HK-2 (cell line): ENCODE measurements around the gene HTR6.
A peak's percentile ranks its signal among the peaks of the same experiment; 100 is the strongest.

Source experiments
- DNase-seq: peaks from one replicate; pipeline ENCODE4 v3.0.0-alpha.2; 2018; ENCODE audit not compliant: unreplicated experiment

The HTR6 gene

GRCh38 chr1:19688041-19688842 is 23.6 kb downstream of the HTR6 start:
- no peak for DNase-seq

DNA sequence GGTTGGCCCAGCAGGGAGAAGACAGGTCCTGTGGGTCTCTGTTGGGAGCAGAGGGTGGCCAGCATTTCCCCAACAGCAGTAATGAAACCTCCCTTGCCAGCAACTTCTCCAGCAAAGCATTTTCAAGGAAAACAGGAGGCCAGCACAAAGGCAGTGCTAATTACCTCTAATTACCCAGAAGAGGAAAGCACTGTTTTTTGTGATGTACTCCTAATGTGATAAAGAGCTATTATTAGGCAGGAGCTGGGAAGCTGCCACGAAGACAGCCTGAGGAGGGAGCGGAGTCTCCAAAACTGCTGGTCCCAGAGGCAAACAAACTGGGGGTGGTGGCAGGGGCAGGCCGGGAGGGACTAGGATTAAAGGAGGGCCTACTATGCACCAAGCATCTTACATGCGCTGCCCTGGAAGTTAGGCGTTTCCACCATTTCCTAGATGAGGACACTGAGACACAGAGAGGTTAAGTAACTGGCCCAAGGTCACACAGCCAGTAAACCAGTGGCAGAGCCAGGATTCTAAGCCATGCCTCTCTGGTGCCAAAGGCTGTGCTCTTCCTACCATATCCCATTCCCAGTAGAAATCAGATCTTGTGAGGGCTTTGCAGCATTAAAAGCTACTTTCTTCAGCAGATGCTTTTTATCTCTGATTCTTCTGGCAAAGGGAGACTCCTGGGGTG is 24.5 kb downstream of the HTR6 start:
- no peak for DNase-seq

DNA sequence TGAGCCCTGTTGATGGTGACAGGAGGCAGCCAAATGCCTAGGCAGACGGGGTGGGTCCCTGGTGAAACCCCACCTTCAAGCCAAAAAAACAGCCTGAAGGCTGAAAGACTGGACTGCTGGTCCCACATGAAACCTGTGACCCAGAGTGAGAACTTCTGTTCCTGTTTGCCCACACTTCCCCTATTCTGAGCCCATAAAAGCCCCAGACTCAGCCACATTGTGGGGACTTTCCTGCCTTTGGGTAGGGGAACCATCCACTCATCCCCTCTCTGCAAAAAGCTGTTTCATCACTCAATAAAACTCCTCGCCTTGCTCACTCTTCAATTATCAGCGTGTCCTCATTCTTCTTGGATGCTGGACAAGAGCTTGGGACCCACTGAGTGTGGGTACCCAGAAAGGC is 25.2 kb downstream of the HTR6 start:
- no peak for DNase-seq

GRCh38 chr1:19690342-19690741 is 25.7 kb downstream of the HTR6 start:
- no peak for DNase-seq

DNA sequence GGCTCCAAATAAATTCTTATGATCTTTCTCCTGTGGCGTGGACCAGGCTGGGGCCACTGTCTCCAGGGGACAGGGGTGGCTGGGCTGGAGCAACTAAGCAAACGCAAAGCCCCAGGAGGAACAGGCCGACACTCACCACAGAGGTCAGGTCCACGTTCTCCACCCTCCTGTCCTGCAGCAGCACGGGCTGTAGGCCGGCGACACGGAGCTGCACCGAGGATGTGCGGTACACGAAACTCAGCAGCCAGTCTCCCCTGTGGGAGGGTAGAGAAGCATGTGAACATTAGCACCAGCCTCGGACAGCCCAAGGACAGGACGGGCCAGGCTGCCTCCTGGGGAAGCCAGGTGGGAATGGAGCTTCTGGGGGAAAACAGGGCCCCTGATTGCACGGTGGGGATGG is 29.6 kb downstream of the HTR6 start:
- no peak for DNase-seq

- no peak for DNase-seq
Observed at GRCh38 chr1:19695772-19696171, 31.1 kb downstream of the HTR6 start.

DNA sequence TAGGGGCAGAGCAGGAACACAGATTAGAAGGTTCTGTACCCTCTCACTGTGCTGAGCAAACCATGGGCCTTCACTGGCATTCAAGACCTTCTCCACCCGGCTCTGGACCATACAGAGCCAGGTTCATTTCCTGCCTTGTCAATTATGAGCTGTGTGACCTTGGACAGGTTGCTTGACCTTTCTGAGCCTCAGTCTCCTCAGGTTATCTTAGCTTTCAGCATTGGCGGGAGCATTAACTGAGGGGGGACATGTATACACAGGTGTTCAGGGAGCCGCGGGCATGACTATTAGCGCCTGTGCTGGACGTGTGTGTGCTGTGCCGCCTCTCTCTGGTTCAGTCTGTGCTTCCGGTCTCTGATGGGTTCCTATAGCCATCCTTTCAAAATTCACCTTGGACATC is 32.1 kb downstream of the HTR6 start:
- no peak for DNase-seq

GRCh38 chr1:19698181-19698580 is 33.5 kb downstream of the HTR6 start:
- DNase-seq, result no peak

DNA sequence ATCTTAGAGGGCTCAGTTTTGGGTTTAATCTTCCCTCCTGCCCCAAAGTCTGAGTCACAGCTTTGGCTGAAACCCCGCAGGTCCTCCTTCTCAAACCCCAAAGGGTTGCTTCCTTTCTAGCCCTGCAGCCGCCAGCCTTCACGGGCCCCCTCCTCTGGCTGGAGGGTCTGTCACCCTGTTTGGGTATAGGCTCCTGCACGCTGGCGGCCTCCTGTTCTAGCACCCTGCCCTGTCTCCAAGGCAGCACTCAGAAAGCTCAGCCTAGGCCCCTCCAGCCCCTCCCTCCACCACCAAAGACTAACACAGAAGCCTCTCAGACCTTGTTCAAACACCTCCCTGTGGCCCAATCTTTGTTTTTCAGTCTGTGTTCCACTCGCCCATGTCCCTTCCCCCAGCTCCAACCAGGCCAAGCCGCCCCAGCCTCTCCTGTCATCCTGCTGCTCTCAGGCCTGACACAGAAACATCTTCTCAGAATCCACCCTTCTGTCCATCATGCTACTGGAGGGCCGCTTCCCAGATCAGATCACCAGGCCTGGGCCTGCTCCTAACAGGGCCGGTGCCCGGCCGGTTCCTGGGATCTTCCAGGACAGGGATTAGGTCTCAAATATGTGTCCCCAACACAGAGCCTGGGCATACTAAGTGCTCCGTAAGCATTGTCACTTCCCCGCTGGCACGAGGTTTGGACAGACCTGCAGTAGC is 35.6 kb downstream of the HTR6 start:
- no peak for DNase-seq

- DNase-seq, result no peak
Observed at GRCh38 chr1:19703280-19703679, 38.6 kb downstream of the HTR6 start.

DNA sequence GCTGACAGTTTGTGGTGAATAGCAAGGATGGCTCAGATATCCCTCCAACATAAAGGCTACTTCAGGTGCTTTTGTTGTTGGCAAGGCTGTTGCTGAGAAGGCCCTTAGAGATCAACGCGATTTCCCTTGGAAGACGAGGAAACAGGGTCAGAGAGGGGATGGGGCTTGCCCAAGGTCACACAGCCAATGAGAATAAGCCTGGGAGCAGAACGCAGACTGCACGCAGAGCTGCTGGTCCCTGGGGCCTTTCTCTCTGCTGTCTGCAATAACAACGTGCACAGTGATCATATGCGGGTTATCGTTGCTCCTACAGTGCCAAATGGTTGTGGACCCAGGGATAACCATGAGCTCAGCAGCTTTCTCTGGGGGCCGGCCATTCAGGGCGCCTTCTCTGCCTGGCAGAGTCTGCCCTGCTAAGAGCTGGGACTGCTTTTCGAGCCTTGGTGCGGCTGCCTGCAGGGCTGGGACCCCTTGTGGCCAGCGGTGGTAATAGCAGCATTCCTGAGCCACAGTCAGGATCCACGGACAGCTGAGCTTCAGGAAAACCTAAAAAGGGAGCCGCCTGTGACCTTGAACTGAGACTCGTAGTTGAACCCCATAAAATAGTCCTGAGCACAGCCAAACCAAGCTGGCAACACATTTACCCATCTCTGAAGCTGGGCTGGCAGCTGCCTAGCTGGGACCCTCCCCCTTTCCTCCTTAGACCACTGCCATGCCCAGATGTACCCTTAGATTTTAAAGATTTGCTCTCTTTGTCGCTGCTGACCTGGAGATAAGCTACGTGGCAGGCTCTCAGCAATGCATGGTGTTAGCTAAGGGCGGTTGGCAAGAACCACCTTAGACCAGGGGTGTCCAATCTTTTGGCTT is 39.8 kb downstream of the HTR6 start:
- DNase-seq, result peak; percentile 74

DNA sequence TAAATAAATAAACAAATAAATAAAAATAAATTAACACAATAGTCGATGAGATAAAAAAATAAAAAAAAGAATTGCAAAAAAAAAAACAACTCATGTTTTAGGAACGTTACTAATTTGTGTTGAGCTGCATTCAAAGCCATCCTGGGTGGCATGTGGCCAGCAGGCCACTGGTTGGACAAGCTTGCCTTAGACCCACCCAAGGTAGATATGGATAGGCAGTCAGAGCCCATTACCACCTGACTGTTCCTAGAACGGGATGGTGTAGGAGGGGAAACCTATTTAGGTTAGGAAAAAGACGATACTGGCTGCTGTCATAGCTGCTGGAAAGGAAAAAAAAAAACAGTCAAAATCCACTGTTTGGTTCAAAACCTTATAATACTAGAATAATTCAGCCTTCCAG is 40.8 kb downstream of the HTR6 start:
- no peak for DNase-seq

DNA sequence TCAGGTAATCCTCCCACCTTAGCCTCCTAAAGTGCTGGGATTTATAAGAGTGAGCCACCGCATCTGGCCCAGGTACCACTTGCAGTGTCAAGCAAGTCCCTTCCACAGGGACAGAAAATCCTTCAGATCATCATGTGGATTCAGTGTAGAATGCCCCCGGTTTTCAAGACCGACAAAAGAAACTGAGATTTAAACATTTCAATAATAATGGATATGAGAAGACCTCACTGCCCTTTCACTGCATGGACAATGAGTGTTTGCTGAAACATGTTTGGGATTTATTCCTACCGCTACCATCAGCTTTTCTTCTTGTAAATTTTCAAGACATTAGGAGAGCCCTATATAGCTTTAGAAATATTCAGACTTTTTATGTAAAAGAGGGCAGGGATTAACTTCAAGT is 41.5 kb downstream of the HTR6 start:
- no peak for DNase-seq

DNA sequence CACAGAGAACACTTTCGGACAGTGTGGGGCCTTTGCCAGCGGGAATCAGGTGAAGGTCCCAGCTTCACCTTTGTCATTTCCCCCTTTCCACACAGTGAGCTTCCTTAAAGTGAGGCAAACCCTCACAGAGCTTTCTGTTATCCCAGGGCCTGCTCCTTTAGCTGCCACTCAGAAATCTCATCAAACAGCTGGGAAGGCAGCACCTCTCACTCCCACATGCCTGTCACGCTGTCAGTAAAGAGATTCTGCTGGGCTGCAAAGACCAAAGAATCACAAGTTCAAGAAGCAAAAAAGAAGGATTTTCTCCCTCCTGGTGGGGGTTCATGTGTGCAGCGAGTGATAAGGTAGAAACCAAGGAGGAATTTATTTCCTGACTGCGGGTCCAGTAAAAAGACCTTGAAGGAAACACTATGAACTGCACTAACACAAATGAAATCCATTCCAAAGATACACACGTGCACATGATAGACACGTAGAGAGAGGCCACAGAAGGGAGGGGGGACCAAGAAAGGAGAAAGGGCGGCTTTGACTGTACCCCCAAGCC is 44.0 kb downstream of the HTR6 start:
- DNase-seq, result no peak

- DNase-seq, result no peak
Observed at GRCh38 chr1:19709260-19709793, 44.7 kb downstream of the HTR6 start.

DNA sequence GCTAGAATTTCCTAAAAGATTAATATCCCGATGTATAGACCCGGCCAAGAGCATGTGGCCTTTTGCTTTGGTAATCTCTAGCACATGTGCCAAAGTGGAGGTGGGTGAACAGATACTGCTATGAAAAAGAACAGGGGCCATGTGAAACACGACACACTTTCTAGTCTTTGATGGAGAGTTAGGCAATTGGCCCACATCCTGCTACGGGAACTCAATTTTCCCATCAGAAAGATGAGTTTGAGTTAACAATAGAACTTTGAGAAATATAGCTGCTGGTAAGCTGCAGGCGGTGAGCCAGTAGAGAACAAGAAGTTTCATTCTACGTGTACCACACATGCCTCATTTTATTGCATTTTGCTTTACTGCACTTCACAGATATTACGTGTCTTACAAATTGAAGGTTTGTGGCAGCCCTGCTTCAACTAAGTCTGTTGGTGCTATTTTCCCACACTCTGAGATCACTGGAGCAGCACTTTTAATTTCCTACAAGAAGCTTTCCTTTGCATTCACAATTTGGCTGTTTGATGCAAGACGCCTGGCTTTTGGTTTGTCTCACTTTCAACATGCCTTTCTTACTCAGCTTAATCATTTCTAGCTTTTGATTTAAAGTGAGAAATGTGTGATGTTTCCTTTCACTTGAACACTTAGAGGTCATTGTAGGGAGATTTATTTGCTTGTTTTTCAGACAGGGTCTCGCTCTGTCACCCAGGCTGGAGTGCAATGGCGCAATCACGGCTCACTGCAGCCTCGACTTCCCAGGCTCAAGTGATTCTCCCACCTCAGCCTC is 46.3 kb downstream of the HTR6 start:
- DNase-seq, result no peak

DNA sequence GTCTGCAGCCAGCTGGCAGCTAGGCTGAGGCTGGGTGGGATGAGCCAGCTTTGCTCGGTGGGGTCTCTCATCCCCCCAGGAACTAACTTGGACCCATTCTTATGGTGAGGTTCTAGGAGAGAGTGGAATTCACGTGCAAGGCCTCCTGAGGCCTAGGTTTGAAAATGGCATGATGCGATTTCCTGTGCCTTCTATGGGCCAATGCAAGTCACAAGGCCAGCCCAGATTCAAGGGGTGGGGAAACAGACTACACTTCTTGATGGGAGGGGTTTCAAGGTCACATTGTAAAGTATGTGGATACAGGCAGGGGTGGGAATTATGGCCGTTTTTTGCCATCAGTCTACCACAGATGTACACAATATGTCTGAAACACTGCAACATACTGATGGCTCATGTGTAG is 48.3 kb downstream of the HTR6 start:
- DNase-seq, result no peak

DNA sequence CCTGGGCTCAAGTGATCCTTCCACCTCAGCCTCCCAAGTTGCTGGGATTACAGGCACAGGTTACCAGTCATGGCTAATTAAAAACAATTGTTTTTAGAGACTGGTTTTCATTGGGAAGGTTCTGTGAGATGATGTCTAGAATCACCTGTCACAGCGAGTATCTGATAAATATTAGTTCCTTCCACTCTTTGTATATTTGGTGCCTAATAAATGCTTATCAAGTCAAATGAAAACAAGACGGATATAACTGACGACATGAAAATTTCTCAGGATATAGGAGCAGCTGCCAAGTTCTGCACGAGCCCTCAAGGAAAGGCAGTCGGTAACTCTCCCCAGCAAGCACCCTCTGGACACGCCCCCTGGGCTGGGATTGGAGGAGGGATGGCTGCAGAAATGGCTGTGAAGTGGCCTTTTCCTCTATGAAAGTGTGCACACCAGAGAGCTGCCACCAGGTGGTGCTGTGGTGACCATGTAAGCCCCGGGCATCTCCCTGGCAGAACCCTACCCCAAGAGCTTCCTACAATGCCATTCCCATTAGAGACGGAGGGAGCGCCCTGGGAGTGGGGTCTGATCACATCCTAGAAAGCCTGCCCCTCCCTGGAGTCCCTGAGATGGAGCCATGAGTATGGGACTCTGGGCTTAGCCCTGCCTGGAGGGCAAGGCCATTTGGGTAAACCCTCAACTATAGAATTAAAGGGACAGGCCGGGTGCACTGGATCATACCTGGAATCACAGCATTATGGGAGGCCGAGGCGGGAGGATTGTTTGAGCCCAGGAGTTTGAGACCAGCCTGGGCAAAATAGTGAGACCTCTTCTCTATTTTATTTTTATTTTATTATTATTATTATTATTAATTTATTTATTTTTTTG is 50.9 kb downstream of the HTR6 start:
- peak; percentile 93 for DNase-seq

DNA sequence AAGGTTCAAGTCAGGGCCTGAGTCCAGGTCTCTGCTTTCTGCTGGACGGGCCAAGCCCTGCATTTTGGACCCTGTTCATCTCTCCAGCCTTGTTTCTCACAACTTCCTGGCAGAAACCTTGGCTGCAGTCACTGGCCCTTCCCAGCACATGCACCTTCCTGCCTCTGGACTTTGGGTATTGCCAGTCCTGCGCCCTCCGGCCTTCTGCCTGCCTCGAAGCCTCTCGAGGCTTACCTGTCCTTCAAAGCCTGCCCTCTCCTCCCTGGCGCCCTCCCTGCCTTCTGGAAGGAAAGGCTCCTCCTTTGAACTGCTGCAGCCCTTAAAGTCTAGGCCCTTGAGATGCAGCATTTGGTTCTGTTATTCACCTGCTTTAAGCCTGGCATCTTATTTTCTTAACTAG is 52.8 kb downstream of the HTR6 start:
- no peak for DNase-seq

DNA sequence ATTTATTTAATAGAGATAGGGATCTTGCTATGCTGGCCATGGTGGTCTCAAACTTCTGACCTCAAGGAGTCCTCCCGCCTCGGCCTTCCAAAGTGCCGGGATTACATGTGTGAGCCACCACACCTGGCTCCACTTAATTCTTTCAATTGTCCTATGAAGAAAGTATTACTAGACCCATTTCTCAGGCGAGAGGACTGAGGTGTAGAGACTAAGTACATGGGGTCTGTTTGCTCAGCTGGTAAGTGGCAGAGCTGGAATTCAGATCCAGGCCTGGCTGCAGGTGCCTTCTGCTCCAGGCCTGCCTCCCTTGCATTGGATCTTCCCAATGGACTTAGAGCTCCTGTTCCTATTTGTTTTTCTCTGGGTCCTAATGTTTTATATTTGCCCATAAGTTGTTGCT is 55.5 kb downstream of the HTR6 start:
- DNase-seq, result no peak
